K562 (cell line): ENCODE measurements around the gene ZEB2. TPM values are rescaled to one million over a fixed set of nuclear protein-coding genes. Genes with fewer than 3 reads are reported as not detected.

ENCODE experiments used
- ARID1B ChIP-seq: fragments of 450-650 bp; IDR thresholded peaks from 2 replicates; pipeline ENCODE4 v1.6.1; 2016; ENCODE audit warnings: antibody characterized with exemption, mild to moderate bottlenecking, inconsistent platforms
- ATF1 ChIP-seq, 2 experiments: fragments of 450-650 bp in 1 of 2; IDR thresholded peaks; 2 replicates each; pipeline ENCODE4 v1.6.1; 2016; ENCODE audit warnings: missing compliant biosample characterization in 1 of 2, missing genetic modification characterization in 1 of 2
- ATF6 ChIP-seq: sonication (generic); formaldehyde crosslinking; IDR thresholded peaks from 2 replicates; pipeline ENCODE4 v1.4.0; 2020; ENCODE audit warnings: mild to moderate bottlenecking, missing genetic modification reagents
- CAMTA2 ChIP-seq: fragments of 250-450 bp; sonication (Bioruptor Pico); conservative IDR thresholded peaks from 2 replicates; pipeline ENCODE4 v1.5.1; 2022
- CUX1 ChIP-seq: fragments of 200-800 bp; sonication (Bioruptor generic); IDR thresholded peaks from 2 replicates; pipeline ENCODE4 v1.6.1; 2016; ENCODE audit warnings: missing genetic modification characterization, missing compliant biosample characterization
- DDX20 ChIP-seq: fragments of 450-650 bp; IDR thresholded peaks from 2 replicates; pipeline ENCODE4 v1.6.1; 2016; ENCODE audit warnings: missing genetic modification characterization, low read depth, mild to moderate bottlenecking, missing compliant biosample characterization, moderate library complexity
- E2F6 ChIP-seq, 2 experiments: IDR thresholded peaks; 2 replicates each; pipeline ENCODE4 v1.6.1; 2011; ENCODE audit warnings: borderline replicate concordance in 1 of 2, control low read depth in 1 of 2, low read depth in 1 of 2, low read length in 1 of 2, mild to moderate bottlenecking in 1 of 2, mixed read lengths in 1 of 2, moderate library complexity in 1 of 2; ENCODE audit not compliant: insufficient read depth in 1 of 2, insufficient read length in 1 of 2, poor library complexity in 1 of 2, severe bottlenecking in 1 of 2; ENCODE audit errors: extremely low read depth in 1 of 2
- MLX ChIP-seq, 2 experiments: fragments of 450-650 bp in 1 of 2; sonication (generic) in 1 of 2; formaldehyde crosslinking; conservative IDR thresholded peaks; 2 replicates each; pipeline versions ENCODE4 v1.4.0 to v1.8.1; 2020 to 2022; ENCODE audit warnings: mild to moderate bottlenecking in 1 of 2, missing genetic modification reagents in 1 of 2
- NR1H2 ChIP-seq: sonication (generic); formaldehyde crosslinking; IDR thresholded peaks from 2 replicates; pipeline ENCODE4 v1.4.0; 2020; ENCODE audit warnings: mild to moderate bottlenecking, missing genetic modification reagents
- RBM34 ChIP-seq: fragments of 200-400 bp; formaldehyde crosslinking; IDR thresholded peaks from 2 replicates; pipeline ENCODE4 v1.6.1; 2018; ENCODE audit warnings: low read length, borderline replicate concordance; ENCODE audit not compliant: insufficient read depth
- SMAD1 ChIP-seq: fragments of 150-350 bp; IDR thresholded peaks from 2 replicates; pipeline ENCODE4 v1.6.1; 2014; ENCODE audit warnings: low read length, low read depth; ENCODE audit not compliant: partially characterized antibody
- STAT5A ChIP-seq: IDR thresholded peaks from 2 replicates; pipeline ENCODE4 v1.6.1; 2012; ENCODE audit warnings: low read length, inconsistent platforms, borderline replicate concordance
- TAF7 ChIP-seq: fragments of 450-650 bp; IDR thresholded peaks from 2 replicates; pipeline ENCODE4 v1.6.1; 2016; ENCODE audit warnings: missing genetic modification characterization, missing compliant biosample characterization
- TARDBP ChIP-seq: fragments of 450-650 bp; IDR thresholded peaks from 2 replicates; pipeline ENCODE4 v1.6.1; 2016
- ZNF717 ChIP-seq: fragments of 250-450 bp; sonication (Bioruptor Pico); IDR thresholded peaks from 2 replicates; pipeline ENCODE4 v1.5.0; 2021
- polyA plus RNA-seq, 8 experiments: library from polyadenylated mRNA; depleted of rRNA in 4 of 8; stranded (reverse) in 5 of 8; unstranded in 3 of 8; fragments of >200 nt; fragmentation: Nextera tagmentation in 2 of 8; fragmentation: Illumina TruSeq in 1 of 8; extraction: Ambion mirVana in 2 of 8; extraction: Trizol in 1 of 8; gene quantifications; 2 replicates each; pipeline versions ENCODE4 v1.2.1 to v1.2.3, GENCODE V29; 2011 to 2014; ENCODE audit warnings: inconsistent platforms in 1 of 8, missing spikeins in 1 of 8
- total RNA-seq, 7 experiments: library from RNA; depleted of rRNA in 6 of 7; stranded (reverse); fragments of >200 nt in 6 of 7; fragmentation: Illumina TruSeq in 2 of 7; extraction: Trizol in 2 of 7; gene quantifications; 2 replicates each; pipeline versions ENCODE4 v1.2.1 to v1.2.3, GENCODE V29; 2011 to 2021; ENCODE audit warnings: low replicate concordance in 1 of 7

The ZEB2 gene
- total and polyA plus RNA-seq, 9 of the 15 experiments (the other 6 are each of a cell fraction or from before 2014, with no cell fraction given) = 15.1 to 113 (median 72.3) TPM

DNA sequence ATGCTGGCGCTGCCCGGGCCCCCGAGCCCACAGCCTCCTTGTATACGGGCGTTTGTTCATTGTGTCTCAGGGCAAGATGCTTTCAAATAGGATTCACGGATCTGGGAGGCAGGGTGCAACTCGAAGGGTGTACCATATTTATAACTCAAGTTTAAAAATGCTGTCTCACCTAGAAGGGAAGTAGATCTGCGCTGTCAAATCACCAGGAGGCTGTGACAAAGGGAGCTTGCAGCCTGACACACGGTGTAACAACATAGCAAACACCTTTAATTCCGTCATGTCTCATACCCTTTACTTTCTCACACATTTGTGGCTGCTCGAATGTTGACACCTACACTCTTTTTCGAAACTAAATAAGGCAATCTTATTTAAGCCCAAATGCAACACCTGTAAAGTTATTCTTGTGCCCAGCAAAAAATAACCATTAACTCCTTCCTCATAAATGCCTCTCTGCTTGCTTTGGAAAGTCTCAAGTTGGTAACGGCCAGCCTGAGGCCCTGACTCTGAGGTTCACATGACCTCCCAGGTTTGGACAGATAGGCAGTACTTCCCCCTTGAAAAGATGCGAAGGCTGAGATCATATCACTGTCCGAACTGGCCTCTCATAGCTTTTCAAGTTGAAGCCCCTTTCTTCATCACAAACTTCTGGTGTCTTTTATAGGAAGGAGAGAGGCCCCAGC lies 11.6 kb downstream of the ZEB2 start (continued):
- TF ChIP-seq MLX (CRISPR knock-in tag; conservative IDR thresholded peaks at IDR 0.05) (no peak), NR1H2 (CRISPR knock-in tag) (no peak), RBM34 (no peak), STAT5A (0 out of 2 replicates have a peak, but pooled peaks have one; percentile 5), TAF7 (tag) (no peak), ATF1 (CRISPR knock-in tag; IDR thresholded peaks at IDR 0.05) (no peak), ATF1 (tag; IDR thresholded peaks at IDR 0.05) (no peak), DDX20 (tag) (no peak), ARID1B (peak; percentile 47), ATF6 (CRISPR knock-in tag) (no peak), SMAD1 (no peak), ZNF717 (CRISPR knock-in tag) (no peak), TARDBP (no peak), CAMTA2 (CRISPR knock-in tag) (no peak), CUX1 (CRISPR knock-in tag) (no peak), E2F6 (IDR thresholded peaks at IDR 0.05; ENCODE audit: borderline replicate concordance in 1 of 2, extremely low read depth in 1 of 2, insufficient read depth in 1 of 2, insufficient read length in 1 of 2, low read depth in 1 of 2, low read length in 1 of 2, poor library complexity in 1 of 2, severe bottlenecking in 1 of 2) (no peak)
